Thyroid gland (tissue), 4 donors: Measurements from ENCODE around the gene STMND1.

Source experiments
- CTCF ChIP-seq, 6 experiments: fragments of 200-600 bp in 3 of 6; fragments of 450-650 bp in 3 of 6; sonication (generic) in 3 of 6; IDR thresholded peaks; one replicate each; pipeline ENCODE4 v1.5.1; 2016 to 2019; ENCODE audit warnings: antibody characterized with exemption in 6 of 6, mild to moderate bottlenecking in 2 of 6, inconsistent platforms in 1 of 6, moderate library complexity in 1 of 6
- POLR2A ChIP-seq, 2 donors: fragments of 450-650 bp; IDR thresholded peaks; one replicate each; pipeline ENCODE4 v1.6.1; 2017; ENCODE audit warnings: antibody characterized with exemption in 2 of 2, mild to moderate bottlenecking in 2 of 2, moderate library complexity in 1 of 2

- TF ChIP-seq POLR2A (IDR thresholded peaks at IDR 0.05) (no peak), CTCF (IDR thresholded peaks at IDR 0.05) (no peak)
These were observed 13.7 kb upstream of the STMND1 start for GRCh38 chr6:17088091-17088611.
